Karpas-422 (cell line): ENCODE measurements around the gene GNB1L. TPM values are rescaled to one million over a fixed set of nuclear protein-coding genes. Genes with fewer than 3 reads are reported as not detected.

Experiments used
- DNase-seq: peaks from one replicate; pipeline ENCODE4 v3.0.0-alpha.2; 2015
- H2AFZ ChIP-seq: fragments of 200-600 bp; sonication (generic); 2 replicates; pipeline ENCODE4 v1.6.1; 2014; ENCODE audit warnings: antibody characterized with exemption, low read length, mixed read lengths
- H3K27ac ChIP-seq: fragments of 200-600 bp; sonication (generic); 2 replicates; pipeline ENCODE4 v1.5.1; 2014; ENCODE audit warnings: mild to moderate bottlenecking, low read length, moderate library complexity
- H3K27me3 ChIP-seq: fragments of 200-600 bp; sonication (generic); 2 replicates; pipeline ENCODE4 v1.6.1; 2014; ENCODE audit warnings: low read length, mixed read lengths
- H3K36me3 ChIP-seq: fragments of 200-600 bp; sonication (generic); 2 replicates; pipeline ENCODE4 v1.6.1; 2014; ENCODE audit warnings: low read length, mixed read lengths; ENCODE audit not compliant: insufficient read depth
- H3K4me1 ChIP-seq: fragments of 200-600 bp; sonication (generic); 2 replicates; pipeline ENCODE4 v1.6.1; 2014; ENCODE audit warnings: mild to moderate bottlenecking, low read length, mixed read lengths
- H3K4me2 ChIP-seq: fragments of 200-600 bp; sonication (generic); 2 replicates; pipeline ENCODE4 v1.6.1; 2014; ENCODE audit warnings: low read length, low read depth, mild to moderate bottlenecking; ENCODE audit not compliant: poor library complexity, severe bottlenecking
- H3K4me3 ChIP-seq: fragments of 200-600 bp; sonication (generic); 2 replicates; pipeline ENCODE4 v1.5.1; 2014; ENCODE audit warnings: mild to moderate bottlenecking, antibody characterized with exemption, low read length, mixed read lengths
- H3K79me2 ChIP-seq: fragments of 200-600 bp; sonication (generic); 2 replicates; pipeline ENCODE4 v1.6.1; 2014; ENCODE audit warnings: mild to moderate bottlenecking, low read length, mixed read lengths
- H3K9ac ChIP-seq: fragments of 200-600 bp; sonication (generic); 2 replicates; pipeline ENCODE4 v1.6.0; 2014; ENCODE audit warnings: low read length
- H3K9me2 ChIP-seq: fragments of 200-600 bp; sonication (generic), shearing (Covaris generic); replicated peaks from 2 replicates; pipeline ENCODE4 v1.6.0; 2014; ENCODE audit warnings: mild to moderate bottlenecking, low read length, moderate library complexity; ENCODE audit not compliant: insufficient read depth
- H3K9me3 ChIP-seq: fragments of 300-700, 200-600 bp; sonication (generic); 2 replicates; pipeline ENCODE4 v1.6.1; 2014; ENCODE audit warnings: low read length, mixed read lengths
- H4K20me1 ChIP-seq: fragments of 200-600 bp; sonication (generic); 2 replicates; pipeline ENCODE4 v1.6.1; 2014; ENCODE audit warnings: mild to moderate bottlenecking, antibody characterized with exemption, low read length, low read depth; ENCODE audit not compliant: insufficient read depth
- total RNA-seq: library from RNA; depleted of rRNA; stranded (reverse); fragments of >200 nt; shearing (Covaris generic); gene quantifications from 2 replicates; pipeline ENCODE4 v1.2.3, GENCODE V29; 2014; ENCODE audit warnings: low replicate concordance

GNB1L gene
- total RNA-seq, 1 experiment from 2014 or later, result 4.4 TPM

GRCh38 chr22:19828035-19828401 is 26.7 kb downstream of the GNB1L start:
- peaks cover 7% of the 10 kb centered on the region for H3K4me1 ChIP-seq
- H3K36me3 ChIP-seq, result no peaks in the 10 kb centered on the region
- no peaks in the 10 kb centered on the region for H3K27me3 ChIP-seq
- no peak overlapping the region for H3K4me3 ChIP-seq
- no peak for DNase-seq
- H3K9me3 ChIP-seq, result no peaks in the 10 kb centered on the region
- H3K79me2 ChIP-seq, result no peaks in the 10 kb centered on the region
- H3K9ac ChIP-seq, result no peak overlapping the region
- H3K4me2 ChIP-seq, result no peak overlapping the region
- 0 out of 2 replicates have a peak, but pooled peaks cover 6% of the 10 kb centered on the region for H4K20me1 ChIP-seq
- H2AFZ ChIP-seq, result no peak overlapping the region
- H3K9me2 ChIP-seq, result no peaks in the 10 kb centered on the region
- H3K27ac ChIP-seq, result no peak overlapping the region

- Histone ChIP-seq H3K4me2 (no peak overlapping the region), H3K27me3 (no peaks in the 10 kb centered on the region), H2AFZ (no peak overlapping the region)
Observed at GRCh38 chr22:19827341-19828034, 27.2 kb downstream of the GNB1L start.

GRCh38 chr22:19826619-19826950 is 28.1 kb downstream of the GNB1L start:
- Histone ChIP-seq H3K4me3 (no peak overlapping the region), H3K27ac (no peak overlapping the region), H3K9me2 (no peaks in the 10 kb centered on the region), H3K36me3 (no peaks in the 10 kb centered on the region), H3K9me3 (no peaks in the 10 kb centered on the region), H3K4me2 (no peak overlapping the region), H3K9ac (no peak overlapping the region), H4K20me1 (peaks cover 6% of the 10 kb centered on the region; the same call in 1 of the 2 replicates), H3K27me3 (no peaks in the 10 kb centered on the region), H2AFZ (no peak overlapping the region), H3K4me1 (no peaks in the 10 kb centered on the region), H3K79me2 (no peaks in the 10 kb centered on the region)
- no peak for DNase-seq

More at GRCh38 chr22:19827341-19828034, 27.2 kb downstream of the GNB1L start:
- no peak for DNase-seq
- H3K9me2 ChIP-seq, result no peaks in the 10 kb centered on the region
- H3K79me2 ChIP-seq, result no peaks in the 10 kb centered on the region
- no peaks in the 10 kb centered on the region for H3K9me3 ChIP-seq
- H3K4me3 ChIP-seq, result no peak overlapping the region
- H4K20me1 ChIP-seq, result 0 out of 2 replicates have a peak, but pooled peaks cover 6% of the 10 kb centered on the region
- no peak overlapping the region for H3K9ac ChIP-seq
- H3K36me3 ChIP-seq, result no peaks in the 10 kb centered on the region
- peaks cover 2% of the 10 kb centered on the region; the same call in 1 of the 2 replicates for H3K4me1 ChIP-seq
- H3K27ac ChIP-seq, result no peak overlapping the region

- no peaks in the 10 kb centered on the region for H3K79me2 ChIP-seq
- H3K27ac ChIP-seq, result no peak overlapping the region
- peaks cover 6% of the 10 kb centered on the region; the same call in 1 of the 2 replicates for H4K20me1 ChIP-seq
- no peaks in the 10 kb centered on the region for H3K27me3 ChIP-seq
- H3K4me2 ChIP-seq, result no peak overlapping the region
- H3K9me3 ChIP-seq, result no peaks in the 10 kb centered on the region
- H3K9ac ChIP-seq, result no peak overlapping the region
- H3K36me3 ChIP-seq, result no peaks in the 10 kb centered on the region
- H3K4me3 ChIP-seq, result no peak overlapping the region
- H3K9me2 ChIP-seq, result no peaks in the 10 kb centered on the region
- H2AFZ ChIP-seq, result no peak overlapping the region
- DNase-seq, result no peak
- H3K4me1 ChIP-seq, result no peaks in the 10 kb centered on the region
Observed at GRCh38 chr22:19825904-19826618, 28.6 kb downstream of the GNB1L start.

GRCh38 chr22:19824926-19825339 is 29.7 kb downstream of the GNB1L start:
- Histone ChIP-seq H3K9me2 (no peaks in the 10 kb centered on the region), H3K27ac (no peak overlapping the region), H3K9ac (no peak overlapping the region), H3K9me3 (no peaks in the 10 kb centered on the region), H3K4me3 (no peak overlapping the region), H3K4me1 (no peaks in the 10 kb centered on the region), H4K20me1 (peaks cover 6% of the 10 kb centered on the region; the same call in 1 of the 2 replicates), H2AFZ (no peak overlapping the region), H3K79me2 (no peaks in the 10 kb centered on the region), H3K4me2 (no peak overlapping the region), H3K27me3 (no peaks in the 10 kb centered on the region), H3K36me3 (no peaks in the 10 kb centered on the region)
- no peak for DNase-seq

GRCh38 chr22:19824212-19824925 is 30.3 kb downstream of the GNB1L start:
- H3K4me1 ChIP-seq, result no peaks in the 10 kb centered on the region
- no peak overlapping the region for H2AFZ ChIP-seq
- no peaks in the 10 kb centered on the region for H3K9me2 ChIP-seq
- H3K36me3 ChIP-seq, result no peaks in the 10 kb centered on the region
- no peaks in the 10 kb centered on the region for H3K79me2 ChIP-seq
- no peak overlapping the region for H3K4me3 ChIP-seq
- no peak for DNase-seq
- H3K4me2 ChIP-seq, result no peak overlapping the region
- no peaks in the 10 kb centered on the region for H3K27me3 ChIP-seq
- H3K9ac ChIP-seq, result no peak overlapping the region
- no peaks in the 10 kb centered on the region for H3K9me3 ChIP-seq
- no peak overlapping the region for H3K27ac ChIP-seq
- peaks cover 6% of the 10 kb centered on the region; the same call in 1 of the 2 replicates for H4K20me1 ChIP-seq

- Histone ChIP-seq H3K4me2 (no peak overlapping the region), H3K9me2 (no peaks in the 10 kb centered on the region), H3K27me3 (no peaks in the 10 kb centered on the region), H3K36me3 (no peaks in the 10 kb centered on the region), H4K20me1 (peaks cover 6% of the 10 kb centered on the region; the same call in 1 of the 2 replicates), H3K27ac (no peak overlapping the region), H3K4me1 (no peaks in the 10 kb centered on the region), H3K79me2 (no peaks in the 10 kb centered on the region), H3K4me3 (no peak overlapping the region), H2AFZ (no peak overlapping the region), H3K9ac (no peak overlapping the region), H3K9me3 (no peaks in the 10 kb centered on the region)
- DNase-seq, result no peak
Observed at GRCh38 chr22:19823902-19824211, 30.8 kb downstream of the GNB1L start.

GRCh38 chr22:19823191-19823901 is 31.3 kb downstream of the GNB1L start:
- Histone ChIP-seq H2AFZ (no peak overlapping the region), H3K79me2 (no peaks in the 10 kb centered on the region), H3K4me1 (no peaks in the 10 kb centered on the region), H3K36me3 (no peaks in the 10 kb centered on the region), H3K4me2 (no peak overlapping the region), H3K9ac (no peak overlapping the region), H3K9me3 (no peaks in the 10 kb centered on the region), H3K27me3 (no peaks in the 10 kb centered on the region), H3K27ac (no peak overlapping the region), H4K20me1 (peaks cover 6% of the 10 kb centered on the region; the same call in 1 of the 2 replicates), H3K9me2 (no peaks in the 10 kb centered on the region), H3K4me3 (no peak overlapping the region)
- DNase-seq, result no peak
